ENCODE results near the gene CROCC2.

The CROCC2 gene

DNA sequence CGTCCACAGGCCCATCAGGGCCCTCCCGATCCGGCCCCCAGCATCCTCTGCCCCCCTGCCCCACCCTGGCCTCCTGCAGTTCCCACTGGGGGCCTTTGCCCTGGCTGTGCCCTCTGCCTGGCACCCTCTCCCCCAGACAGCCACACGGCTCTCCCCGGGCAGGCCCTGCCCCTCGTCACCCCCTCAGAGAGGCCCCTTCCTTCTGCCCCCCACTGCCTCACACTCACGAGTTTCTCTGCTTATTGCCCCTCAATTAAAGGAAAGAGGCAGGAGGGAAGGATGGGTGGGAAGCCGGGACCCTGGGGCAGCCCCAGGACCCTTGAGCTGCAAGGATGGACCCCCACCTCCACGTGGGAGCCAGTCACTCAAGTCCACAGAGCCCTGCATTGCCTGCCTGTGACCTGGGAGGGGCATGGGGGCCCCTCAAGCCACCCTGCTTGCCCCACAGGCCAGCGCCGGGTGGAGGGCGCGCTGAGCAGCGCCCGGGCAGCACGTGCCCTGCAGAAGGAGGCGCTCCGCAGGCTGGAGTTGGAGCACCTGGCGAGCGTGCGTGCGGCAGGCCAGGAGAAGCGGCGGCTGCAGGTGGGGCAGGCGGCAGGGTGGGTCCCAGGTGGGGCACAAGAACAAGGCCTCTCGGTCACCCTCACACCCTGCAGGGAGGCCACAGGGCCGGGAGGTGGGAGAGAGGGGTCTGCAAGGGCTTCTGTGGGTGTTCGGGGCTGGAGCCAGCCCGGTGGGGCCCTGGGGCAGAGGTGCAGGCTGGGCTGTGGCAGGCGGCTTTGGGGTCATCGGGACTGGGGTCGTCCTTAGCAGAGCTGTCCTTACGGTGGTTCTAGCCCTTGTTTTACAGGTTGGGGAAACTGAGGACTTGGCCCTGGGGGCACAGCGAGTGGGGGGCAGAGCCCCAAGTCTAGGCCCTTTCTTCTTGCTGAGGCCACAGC is 61.8 kb downstream of the CROCC2 start:
- Histone ChIP-seq H3K36me3 (ENCODE audit: low read length) (no peaks in the 10 kb centered on the region), H4K20me1 (ENCODE audit: low read depth, low read length) (no peaks in the 10 kb centered on the region), H3F3A (ENCODE audit: insufficient read depth) (no peaks in the 10 kb centered on the region), H3K9me3 (ENCODE audit: insufficient read depth, low read length) (no peaks in the 10 kb centered on the region), H3K27ac (ENCODE audit: low read depth, low read length) (no peak overlapping the region), H3K79me2 (ENCODE audit: insufficient read depth, low read length) (no peaks in the 10 kb centered on the region), H3K9me2 (replicated peaks; ENCODE audit: insufficient read depth, low read length) (no peaks in the 10 kb centered on the region), H3K4me2 (ENCODE audit: low read depth, low read length, poor library complexity, severe bottlenecking) (no peak overlapping the region), H2AFZ (ENCODE audit: low read depth, low read length, severe bottlenecking) (no peak overlapping the region), H3K9ac (ENCODE audit: low read length) (no peak overlapping the region), H3K4me3 (ENCODE audit: insufficient read depth, low read length, poor library complexity, severe bottlenecking) (no peak overlapping the region), H3K27me3 (ENCODE audit: low read length) (no peaks in the 10 kb centered on the region)
- no peak for TF ChIP-seq EZH2phosphoT487 (conservative IDR thresholded peaks at IDR 0.05; ENCODE audit: low read length)
- TF ChIP-seq, protein P1, sequence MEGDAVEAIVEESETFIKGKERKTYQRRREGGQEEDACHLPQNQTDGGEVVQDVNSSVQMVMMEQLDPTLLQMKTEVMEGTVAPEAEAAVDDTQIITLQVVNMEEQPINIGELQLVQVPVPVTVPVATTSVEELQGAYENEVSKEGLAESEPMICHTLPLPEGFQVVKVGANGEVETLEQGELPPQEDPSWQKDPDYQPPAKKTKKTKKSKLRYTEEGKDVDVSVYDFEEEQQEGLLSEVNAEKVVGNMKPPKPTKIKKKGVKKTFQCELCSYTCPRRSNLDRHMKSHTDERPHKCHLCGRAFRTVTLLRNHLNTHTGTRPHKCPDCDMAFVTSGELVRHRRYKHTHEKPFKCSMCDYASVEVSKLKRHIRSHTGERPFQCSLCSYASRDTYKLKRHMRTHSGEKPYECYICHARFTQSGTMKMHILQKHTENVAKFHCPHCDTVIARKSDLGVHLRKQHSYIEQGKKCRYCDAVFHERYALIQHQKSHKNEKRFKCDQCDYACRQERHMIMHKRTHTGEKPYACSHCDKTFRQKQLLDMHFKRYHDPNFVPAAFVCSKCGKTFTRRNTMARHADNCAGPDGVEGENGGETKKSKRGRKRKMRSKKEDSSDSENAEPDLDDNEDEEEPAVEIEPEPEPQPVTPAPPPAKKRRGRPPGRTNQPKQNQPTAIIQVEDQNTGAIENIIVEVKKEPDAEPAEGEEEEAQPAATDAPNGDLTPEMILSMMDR (IDR thresholded peaks at IDR 0.05; ENCODE audit: insufficient read depth, low read length, poor library complexity, severe bottlenecking): no peak

GRCh38 chr2:240968731-240969624 is 62.8 kb downstream of the CROCC2 start:
- no peaks in the 10 kb centered on the region for H3K27me3 ChIP-seq (ENCODE audit: low read length)
- no peaks in the 10 kb centered on the region for H3F3A ChIP-seq (ENCODE audit: insufficient read depth)
- no peak overlapping the region for H3K4me2 ChIP-seq (ENCODE audit: low read depth, low read length, poor library complexity, severe bottlenecking)
- H3K27ac ChIP-seq (ENCODE audit: low read depth, low read length): no peak overlapping the region
- H3K9me3 ChIP-seq (ENCODE audit: insufficient read depth, low read length): no peaks in the 10 kb centered on the region
- H4K20me1 ChIP-seq (ENCODE audit: low read depth, low read length): no peaks in the 10 kb centered on the region
- no peaks in the 10 kb centered on the region for H3K9me2 ChIP-seq (replicated peaks; ENCODE audit: insufficient read depth, low read length)
- H3K4me3 ChIP-seq (ENCODE audit: insufficient read depth, low read length, poor library complexity, severe bottlenecking): no peak overlapping the region
- no peaks in the 10 kb centered on the region for H3K79me2 ChIP-seq (ENCODE audit: insufficient read depth, low read length)
- no peak overlapping the region for H3K9ac ChIP-seq (ENCODE audit: low read length)
- H2AFZ ChIP-seq (ENCODE audit: low read depth, low read length, severe bottlenecking): no peak overlapping the region
- no peak for TF ChIP-seq EZH2phosphoT487 (conservative IDR thresholded peaks at IDR 0.05; ENCODE audit: low read length)
- TF ChIP-seq, protein P1 (IDR thresholded peaks at IDR 0.05; ENCODE audit: insufficient read depth, low read length, poor library complexity, severe bottlenecking): no peak
- no peaks in the 10 kb centered on the region for H3K36me3 ChIP-seq (ENCODE audit: low read length)

DNA sequence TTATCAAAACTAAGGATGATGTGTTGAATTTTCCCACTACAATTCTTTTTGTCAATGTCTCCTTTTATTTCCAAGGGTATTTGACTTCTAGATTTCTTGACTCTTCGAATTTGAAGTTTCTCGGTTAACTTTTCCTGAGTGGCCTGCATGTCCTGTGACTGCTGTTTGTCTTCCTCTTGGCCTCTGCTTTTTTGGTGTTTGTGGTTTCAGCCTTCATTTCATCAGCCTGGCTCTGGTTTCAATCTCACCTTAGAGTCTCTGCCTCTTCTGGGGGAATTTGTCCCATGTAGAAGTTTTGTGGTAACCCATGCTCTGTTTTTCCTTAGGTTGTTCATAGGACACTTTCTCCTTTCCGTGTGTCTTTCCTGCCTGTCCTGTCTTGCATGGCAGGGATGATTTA is 64.0 kb downstream of the CROCC2 start:
- Histone ChIP-seq H3K79me2 (ENCODE audit: insufficient read depth, low read length) (no peaks in the 10 kb centered on the region), H3K36me3 (ENCODE audit: low read length) (no peaks in the 10 kb centered on the region), H4K20me1 (ENCODE audit: low read depth, low read length) (no peaks in the 10 kb centered on the region), H3K9me2 (replicated peaks; ENCODE audit: insufficient read depth, low read length) (no peaks in the 10 kb centered on the region), H3K27ac (ENCODE audit: low read depth, low read length) (no peak overlapping the region), H2AFZ (ENCODE audit: low read depth, low read length, severe bottlenecking) (no peak overlapping the region), H3K9ac (ENCODE audit: low read length) (no peak overlapping the region), H3K27me3 (ENCODE audit: low read length) (no peaks in the 10 kb centered on the region), H3K4me2 (ENCODE audit: low read depth, low read length, poor library complexity, severe bottlenecking) (no peak overlapping the region), H3K9me3 (ENCODE audit: insufficient read depth, low read length) (no peaks in the 10 kb centered on the region), H3F3A (ENCODE audit: insufficient read depth) (no peaks in the 10 kb centered on the region), H3K4me3 (ENCODE audit: insufficient read depth, low read length, poor library complexity, severe bottlenecking) (no peak overlapping the region)
- no peak for TF ChIP-seq EZH2phosphoT487 (conservative IDR thresholded peaks at IDR 0.05; ENCODE audit: low read length)
- TF ChIP-seq, protein P1 (IDR thresholded peaks at IDR 0.05; ENCODE audit: insufficient read depth, low read length, poor library complexity, severe bottlenecking): no peak
